GM21515 (cell line): ENCODE results near the gene STXBP5L.
"Not testable (repeated sequence)": the region's sequence is repeated elsewhere in the genome, so short reads cannot be mapped to it uniquely, and the experiment has no call there.

Experiments
- ATAC-seq: cut with Tn5 transposase; IDR thresholded peaks from one replicate; pipeline ENCODE4 v1.9.1; 2021; ENCODE audit not compliant: unreplicated experiment

The STXBP5L gene

DNA sequence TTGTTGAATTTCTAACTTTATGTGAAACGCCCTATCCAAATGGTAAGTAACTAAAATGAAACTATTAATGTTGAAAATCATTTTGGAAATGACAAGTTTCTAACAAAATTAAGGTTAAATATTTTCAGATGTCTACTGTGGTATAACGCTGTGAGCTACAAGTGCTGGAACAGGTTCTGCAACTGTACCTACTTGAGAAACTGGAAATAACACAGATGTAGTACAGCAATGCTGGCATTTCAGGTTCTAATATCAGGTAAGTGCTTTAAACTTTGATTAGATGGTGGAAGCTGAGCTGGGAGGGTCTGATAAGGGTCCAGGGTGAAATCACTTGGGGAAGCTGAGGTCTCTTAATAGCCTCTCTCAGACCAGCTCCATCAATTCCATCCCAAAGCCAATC, 315.1 kb downstream of the STXBP5L start:
- no peak for ATAC-seq

DNA sequence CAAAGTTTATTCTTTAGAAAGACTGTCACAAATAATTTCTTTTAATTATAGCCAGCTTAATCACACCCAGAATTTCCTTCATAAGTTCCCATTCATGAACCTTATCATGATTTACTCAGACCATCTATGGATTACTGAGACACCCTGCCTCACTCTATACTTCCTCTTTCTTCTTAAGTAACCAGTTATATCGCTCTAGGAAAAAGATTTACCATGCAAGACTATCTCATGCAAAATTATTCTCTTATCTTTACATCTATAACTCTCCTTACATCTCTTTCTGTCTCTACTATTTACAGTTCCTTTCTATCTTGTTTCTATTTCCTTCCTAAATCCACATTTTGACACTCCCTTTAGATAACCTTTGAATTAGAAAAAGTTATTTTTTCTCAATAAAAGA, 321.0 kb downstream of the STXBP5L start:
- no peak for ATAC-seq

DNA sequence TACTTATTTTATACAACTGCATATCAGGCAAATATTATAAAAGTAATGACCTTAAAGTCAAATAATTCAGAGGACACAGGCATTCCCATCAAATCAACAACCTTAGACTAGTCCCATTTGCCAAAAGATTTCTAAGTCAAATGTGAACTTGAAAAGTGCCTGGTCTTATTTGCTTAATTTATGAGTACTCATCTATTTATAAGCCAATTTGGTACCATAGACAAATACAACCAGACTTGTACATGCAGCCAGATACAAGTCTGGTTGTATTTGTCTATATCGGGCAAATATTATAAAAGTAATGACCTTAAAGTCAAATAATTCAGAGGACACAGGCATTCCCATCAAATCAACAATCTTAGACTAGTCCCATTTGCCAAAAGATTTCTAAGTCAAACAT, 322.2 kb downstream of the STXBP5L start:
- not testable (repeated sequence) for ATAC-seq

DNA sequence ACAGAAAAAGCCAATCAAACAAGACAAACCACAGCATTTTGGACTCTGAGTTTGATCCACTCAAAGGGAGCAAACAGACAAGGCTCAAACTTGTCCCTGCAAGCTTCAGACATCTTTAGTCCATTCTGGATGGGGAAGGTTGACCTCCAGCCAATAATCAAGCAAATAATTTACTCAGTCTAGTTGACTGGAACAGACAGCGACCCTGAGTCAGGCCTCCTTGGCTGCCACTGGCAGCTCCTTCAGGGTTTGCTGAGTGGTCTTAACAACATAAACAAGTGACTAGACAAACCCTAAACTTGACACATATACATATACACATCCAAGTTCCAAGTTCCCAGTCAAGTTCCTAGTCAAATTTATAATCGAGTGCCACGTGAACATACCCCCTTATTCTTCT, 323.9 kb downstream of the STXBP5L start:
- ATAC-seq: no peak

DNA sequence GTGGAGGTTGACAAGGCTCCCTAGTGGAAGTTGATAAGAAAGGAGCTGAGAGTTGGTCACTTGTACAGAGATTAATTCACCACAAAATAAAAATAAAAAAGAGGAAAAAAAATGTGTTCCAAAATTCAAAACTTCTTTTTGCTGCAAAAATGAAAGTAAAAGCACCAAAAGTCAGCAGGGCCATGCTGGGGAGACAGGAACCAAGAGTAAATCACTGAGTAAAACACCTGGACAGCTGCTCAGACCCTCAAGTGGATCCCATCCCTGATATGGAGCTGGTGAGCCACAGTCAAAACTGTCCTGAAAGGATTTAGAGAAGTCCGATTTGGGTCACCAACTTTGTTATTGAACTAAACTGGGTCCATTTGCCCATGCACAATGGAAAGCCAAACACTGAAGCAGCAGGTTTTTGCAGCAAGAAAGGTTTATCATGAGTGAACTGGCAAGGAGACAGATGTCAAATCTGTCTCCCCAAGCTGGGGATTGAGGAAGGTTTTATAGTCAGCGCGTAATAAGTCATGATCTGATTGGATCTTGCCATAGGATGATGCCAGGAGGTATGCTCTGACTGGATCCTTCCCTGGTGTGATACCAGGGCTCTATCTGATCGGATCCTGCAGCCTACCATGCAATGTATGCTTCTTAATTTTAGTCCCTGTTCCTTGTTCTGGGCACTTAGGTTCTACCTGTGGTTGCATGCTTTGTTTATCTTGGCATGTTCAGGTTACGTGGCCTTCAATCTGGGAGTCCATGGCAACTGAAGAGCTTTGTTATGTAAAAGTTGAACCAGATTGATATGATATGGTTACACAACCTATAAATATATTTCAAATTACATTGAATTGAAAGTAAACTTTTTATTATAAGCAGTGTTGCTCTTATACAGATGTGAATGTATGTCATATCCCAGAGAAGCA, 324.6 kb downstream of the STXBP5L start:
- ATAC-seq: no peak

DNA sequence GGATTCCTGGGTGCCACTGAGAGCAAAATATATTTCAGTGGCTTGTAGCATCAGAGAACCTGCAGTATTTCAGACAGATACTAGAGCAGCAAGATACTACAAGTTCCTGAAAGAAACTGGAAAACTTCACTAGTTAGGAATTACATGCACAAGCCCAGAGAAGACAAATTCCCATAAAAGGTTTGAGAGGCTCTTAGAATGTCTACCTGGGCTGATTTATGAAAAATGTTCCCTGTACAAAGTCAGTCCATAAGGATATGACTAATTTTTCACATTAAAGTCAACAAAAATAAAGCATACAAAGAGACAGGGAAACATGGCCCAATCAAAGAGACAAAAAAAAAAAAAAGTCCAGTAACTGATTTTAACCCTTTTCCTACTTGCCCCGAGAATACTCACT, 335.2 kb downstream of the STXBP5L start:
- ATAC-seq: no peak

DNA sequence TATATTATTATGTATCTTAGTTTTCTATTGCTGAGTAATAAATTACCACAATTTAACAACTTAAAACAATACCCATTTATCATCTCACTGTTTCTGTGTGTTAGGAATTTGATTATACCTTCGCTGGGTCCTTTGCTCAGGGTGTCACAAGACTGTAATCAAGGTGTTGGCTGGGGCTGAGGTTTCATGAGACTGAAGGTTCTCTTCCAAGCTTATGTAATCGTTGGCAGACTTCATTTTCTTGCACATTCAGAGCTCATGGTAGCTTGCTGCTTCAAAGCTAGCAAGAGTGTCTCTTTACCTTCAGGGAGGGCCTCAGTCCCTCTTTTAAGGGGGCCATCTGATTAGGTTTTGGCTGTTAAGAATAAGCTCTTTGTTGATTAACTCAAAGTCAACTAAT, 344.7 kb downstream of the STXBP5L start:
- no peak for ATAC-seq

DNA sequence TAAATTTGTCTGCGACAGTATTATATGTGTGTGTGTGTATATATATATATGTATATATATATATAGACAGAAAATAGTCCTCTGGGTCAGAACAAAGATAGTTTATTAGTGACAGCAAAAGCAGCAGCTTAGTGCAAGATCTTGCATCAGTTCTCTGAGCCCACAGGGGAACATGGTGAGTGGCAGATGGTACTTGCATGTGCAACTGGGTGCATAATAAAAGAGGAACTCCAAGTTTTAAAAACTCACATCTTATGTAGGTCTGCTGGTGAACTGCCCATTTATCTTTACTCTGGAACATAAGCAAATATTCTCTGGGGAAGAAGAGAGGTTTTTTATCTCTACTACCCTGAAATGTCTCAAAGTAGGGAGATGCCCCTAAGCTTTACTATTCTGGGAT, 361.4 kb downstream of the STXBP5L start:
- no peak for ATAC-seq

DNA sequence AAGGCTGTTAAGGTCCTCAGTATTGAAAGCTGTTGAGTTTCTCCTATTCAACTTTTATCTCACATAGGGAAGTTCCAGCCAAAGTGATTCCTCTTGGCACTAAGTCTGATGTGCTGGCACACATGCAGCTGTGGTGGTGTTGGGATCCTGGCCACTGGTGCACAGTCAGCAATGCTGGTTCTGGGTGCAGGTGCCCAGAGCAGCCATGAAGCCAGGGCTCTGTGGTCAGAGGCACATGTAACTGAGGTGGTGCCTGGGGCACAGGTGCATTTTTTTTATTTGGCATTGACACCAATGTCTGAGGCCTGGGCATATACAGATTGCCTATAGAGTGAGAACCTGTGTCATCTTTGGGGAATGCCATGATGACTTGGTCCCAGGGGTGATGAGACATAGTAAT, 366.4 kb downstream of the STXBP5L start:
- no peak for ATAC-seq

DNA sequence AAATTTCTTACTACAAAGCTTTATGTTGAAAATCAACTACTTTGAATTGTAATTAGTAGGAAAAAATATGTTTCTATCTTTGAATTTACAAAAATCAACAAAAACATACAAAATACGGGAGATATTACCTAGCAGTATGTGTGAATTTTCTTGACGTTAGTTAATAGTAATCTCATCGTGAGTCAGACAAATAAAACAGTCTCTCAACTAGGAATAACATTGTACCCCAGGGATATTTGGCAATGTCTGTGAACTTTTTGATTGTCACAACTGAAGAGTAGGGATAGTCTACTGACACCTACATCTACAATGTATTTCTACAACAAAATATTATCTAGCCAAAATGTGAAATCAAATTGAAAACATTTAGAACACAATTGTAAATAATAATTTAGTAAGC, 387.4 kb downstream of the STXBP5L start:
- ATAC-seq: no peak

DNA sequence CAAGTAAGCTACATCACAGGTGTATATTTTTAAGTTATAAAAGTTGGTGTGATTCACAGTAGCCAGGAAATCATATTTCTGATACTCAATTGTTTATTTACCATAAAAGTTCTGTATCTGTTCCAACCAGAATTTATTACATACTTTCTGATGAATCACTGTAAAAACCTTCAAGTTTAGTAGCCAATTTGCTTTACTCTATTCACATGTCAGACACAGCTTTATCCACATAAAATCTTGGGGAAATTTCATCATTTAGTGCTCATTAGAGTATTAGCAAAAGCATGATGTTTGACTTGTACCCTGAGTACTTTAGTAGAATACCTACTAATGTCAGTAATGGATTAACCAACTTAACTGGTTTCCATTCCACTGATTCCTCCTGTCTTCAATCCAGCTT, 388.0 kb downstream of the STXBP5L start:
- no peak for ATAC-seq

DNA sequence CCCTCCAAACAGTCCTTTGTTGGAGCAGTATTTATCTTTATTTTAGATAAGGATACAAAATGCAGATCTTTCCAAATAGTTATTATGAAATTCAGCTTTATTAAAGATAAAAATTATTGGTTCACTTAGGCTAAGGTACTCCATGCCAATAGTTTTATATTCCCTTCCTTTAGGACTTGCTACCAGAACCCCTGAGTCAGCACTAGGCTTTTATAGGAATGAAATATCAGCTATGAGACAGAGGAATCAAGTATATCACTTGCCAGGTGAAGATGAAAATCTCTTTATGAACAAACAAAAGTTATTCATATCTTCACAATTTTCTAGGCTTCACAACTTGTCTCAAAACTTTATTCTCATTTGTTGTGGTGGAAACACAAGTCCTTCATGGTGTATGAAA, 416.3 kb downstream of the STXBP5L start:
- ATAC-seq: no peak

DNA sequence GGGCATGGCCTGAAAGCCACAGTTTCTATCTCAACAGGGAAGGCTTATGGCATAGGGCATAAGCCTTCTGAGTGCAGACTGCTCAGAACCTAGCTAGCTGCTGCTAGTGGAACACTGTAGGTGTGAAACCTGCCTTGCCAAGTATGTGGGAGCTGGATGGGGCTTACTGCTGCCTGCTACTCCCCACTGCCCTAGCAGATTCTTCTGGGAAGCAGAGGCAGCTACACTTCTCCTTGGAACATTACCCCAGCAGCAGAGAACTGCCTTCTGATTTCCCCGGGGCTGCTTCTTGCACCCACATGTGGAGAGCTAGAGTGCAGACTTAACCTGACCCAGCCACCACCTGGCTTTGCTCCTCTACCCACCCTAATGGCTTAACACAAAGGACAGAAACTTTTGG, 422.1 kb downstream of the STXBP5L start:
- no peak for ATAC-seq

DNA sequence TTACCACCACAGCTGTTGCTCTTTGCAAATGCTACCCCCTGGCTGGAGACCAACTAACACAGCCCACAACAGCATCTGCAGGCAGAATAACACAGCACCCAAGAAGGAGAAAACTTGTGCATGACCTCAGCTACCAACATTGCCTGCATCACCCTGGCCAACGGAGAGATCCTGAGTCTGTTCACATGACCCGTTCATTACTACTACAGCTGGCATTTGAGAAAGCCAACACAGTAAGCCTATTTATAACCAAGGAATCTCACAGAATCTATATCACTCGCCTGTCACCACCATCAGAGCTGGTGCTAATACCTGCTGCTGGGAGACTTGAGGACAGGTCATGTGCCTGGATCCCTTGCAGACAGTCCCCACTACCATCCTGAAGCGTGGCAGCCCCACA, 422.6 kb downstream of the STXBP5L start:
- ATAC-seq: no peak

DNA sequence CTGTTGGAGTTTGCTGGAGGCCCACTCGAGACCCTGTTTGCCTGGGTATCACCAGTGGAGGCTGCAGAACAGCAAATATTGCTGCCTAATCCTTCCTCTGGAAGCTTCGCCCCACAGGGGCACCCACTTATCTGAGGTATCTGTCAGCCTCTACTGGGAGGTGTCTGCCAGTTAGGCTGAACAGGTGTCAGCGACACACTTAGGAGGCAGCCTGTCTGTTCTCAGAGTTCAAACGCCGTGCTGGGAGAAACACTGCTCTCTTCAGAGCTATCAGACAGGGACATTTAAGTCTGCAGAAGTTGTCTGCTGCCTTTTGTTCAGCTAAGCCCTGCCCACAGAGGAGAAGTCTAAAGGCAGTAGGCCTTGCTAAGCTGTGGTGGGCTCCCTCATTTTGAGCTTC, 448.0 kb downstream of the STXBP5L start:
- not testable (repeated sequence) for ATAC-seq

DNA sequence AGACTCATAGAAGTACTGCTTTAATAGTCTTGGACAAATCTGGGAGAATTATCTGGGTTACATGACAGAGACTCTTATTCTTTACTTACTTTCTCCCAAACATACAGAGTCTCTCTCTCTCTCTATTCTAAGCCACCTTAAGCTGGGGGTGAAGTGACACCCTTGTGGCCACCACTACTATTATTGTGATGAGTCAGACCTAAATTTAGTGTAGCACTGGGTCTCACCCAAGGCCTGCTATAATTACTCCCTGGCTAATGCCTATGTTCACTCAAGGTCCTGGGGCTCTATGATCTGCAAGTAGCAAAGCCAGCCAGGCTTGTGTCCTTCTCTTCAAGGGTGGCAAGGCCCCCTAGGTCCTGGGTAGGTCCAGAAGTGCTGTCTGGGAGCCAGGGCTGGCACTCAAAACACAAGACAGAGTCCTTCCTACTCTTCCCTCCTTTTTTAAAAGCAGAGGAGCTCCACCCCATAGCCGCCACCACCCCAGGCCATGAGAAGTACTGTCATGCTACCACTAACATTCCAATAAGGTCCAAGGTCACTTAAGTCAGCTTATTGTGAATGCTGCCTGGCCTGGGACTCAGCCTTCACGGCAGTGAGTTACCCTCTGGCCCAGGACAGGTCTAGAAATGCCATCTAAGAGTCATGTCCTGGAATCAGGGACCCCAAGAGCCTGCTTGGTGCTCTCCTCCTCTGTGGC, 454.2 kb downstream of the STXBP5L start:
- peak; percentile 72 for ATAC-seq

DNA sequence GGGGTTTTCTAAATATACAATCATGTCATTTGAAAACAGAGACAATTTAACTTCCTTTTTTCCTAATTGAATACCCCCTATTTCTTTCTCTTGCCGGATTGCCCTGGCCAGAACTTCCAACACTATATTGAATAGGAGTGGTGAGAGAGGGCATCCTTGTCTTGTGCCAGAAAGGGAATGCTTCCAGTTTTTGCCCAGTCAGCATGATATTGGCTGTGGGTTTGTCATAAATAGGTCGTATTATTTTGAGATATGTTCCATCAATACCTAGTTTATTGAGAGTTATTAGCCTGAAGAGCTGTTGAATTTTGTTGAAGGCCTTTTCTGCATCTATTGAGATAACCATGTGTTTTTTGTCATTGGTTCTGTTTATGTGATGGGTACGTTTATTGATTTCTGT, 480.3 kb downstream of the STXBP5L start:
- ATAC-seq: not testable (repeated sequence)

DNA sequence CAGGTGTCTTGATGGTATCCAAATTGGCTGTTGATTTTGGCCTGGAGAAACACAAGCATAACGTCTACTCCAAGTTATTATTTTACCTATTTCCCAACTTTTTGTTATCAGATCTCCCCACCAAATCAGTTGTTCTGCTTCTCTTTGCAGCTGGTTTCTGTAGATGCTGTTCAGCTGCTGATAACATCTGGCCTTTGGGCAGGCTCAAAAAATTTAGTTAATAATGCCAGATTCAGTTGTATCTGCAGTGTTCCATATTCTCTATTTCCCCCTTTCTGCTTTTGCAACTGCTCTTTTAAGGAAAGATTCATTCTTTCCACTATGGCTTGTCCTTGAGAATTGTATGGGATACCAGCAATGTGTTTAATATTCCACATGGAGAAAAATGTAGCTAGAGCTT, 488.0 kb downstream of the STXBP5L start:
- ATAC-seq: not testable (repeated sequence)

DNA sequence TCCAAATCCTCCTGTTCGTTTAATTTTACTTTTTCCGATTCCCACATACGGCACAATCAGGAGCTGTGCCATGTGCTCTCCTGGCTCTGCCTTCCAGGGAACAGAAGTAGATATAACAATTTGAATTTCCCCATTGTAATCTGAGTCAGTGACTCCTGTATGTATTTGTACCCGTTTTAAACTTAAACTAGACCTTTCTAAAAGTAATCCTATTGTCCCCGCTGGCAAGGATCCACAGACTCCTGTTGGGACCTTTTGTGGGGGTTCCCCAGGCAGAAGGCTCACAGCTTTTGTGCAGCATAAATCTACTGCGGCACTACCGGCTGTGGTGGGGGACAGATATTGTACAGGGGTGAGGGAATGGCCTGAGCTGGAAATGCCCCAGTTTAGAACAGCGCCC, 490.0 kb downstream of the STXBP5L start:
- not testable (repeated sequence) for ATAC-seq

DNA sequence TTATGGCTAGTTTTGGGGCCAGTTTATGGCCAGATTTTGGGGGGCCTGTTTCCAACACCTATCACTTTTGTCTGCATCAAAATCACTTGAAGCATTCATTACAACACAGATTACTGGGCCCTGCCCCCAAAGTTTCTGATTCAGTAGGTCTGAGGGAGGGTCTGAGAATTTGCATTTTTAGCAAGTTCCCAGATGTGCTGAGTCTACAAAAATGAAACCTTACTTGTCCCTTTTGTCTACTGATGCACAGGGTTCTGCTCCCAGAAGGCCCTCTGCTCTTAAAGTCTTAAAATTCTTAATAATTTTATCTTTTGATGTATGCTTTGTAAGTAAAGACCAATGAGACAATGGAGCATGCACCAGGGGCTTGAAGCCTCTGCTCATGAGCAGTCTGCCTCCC, 491.8 kb downstream of the STXBP5L start:
- no peak for ATAC-seq

DNA sequence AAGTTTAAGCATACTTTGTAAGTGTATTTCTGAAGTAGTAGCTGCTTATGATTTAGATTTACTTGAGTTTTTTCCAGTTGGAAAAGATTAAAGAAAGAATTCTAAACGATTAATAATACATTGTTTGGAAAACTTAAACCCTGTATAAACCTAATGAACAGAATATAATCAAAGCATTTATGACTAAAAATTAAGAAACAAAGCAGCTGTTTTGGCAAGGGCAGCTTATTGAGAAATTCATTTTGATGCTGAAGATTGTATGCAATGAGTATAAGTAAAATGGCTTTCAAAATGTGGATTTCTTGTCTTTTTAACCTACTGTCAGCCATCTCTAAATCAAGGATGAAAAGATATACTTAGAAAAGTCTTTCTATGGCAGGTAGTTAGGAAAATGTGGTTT, 497.6 kb downstream of the STXBP5L start:
- ATAC-seq: no peak

DNA sequence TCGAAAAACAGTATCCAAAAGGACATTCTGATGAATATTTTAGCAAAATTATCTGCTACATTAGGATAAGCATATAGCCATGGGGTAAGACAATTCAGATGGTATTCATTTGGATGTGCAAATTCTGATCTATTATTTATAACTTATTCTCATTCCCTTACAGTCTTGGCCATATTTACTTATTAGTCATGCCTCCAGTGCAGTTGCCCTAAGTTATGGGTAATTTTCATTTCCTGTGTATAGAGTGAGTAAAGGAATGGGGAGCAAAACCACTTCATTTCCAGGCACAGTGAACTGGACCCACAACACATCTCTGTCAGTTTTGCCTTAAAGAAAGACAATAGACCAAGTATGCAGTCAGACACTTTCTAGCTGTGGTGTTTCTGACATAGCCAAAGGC, 503.5 kb downstream of the STXBP5L start:
- ATAC-seq: no peak
